Fibroblast of villous mesenchyme (primary cell): ENCODE measurements around the gene CDH23. TPM values are rescaled to one million over a fixed set of nuclear protein-coding genes. Genes with fewer than 3 reads are reported as not detected.

ENCODE experiments used
- DNase-seq: peaks from one replicate; pipeline ENCODE4 v3.0.0-alpha.2; 2010; ENCODE audit warnings: low read depth
- H3K4me3 ChIP-seq: 2 replicates; pipeline ENCODE4 v1.5.1; 2011; ENCODE audit warnings: low read depth, mild to moderate bottlenecking, low read length
- total RNA-seq: library from RNA; depleted of rRNA; stranded (reverse); fragments of >200 nt; gene quantifications from 2 replicates; pipeline ENCODE4 v1.2.3, GENCODE V29; 2012
- TF ChIP-seq, protein P1 (sequence below): IDR thresholded peaks from 2 replicates; pipeline ENCODE4 v1.5.1; 2012; ENCODE audit warnings: low read depth, mild to moderate bottlenecking, low read length; ENCODE audit not compliant: insufficient read depth

The CDH23 gene
- total RNA-seq, 1 donor: under 0.01 TPM

DNA sequence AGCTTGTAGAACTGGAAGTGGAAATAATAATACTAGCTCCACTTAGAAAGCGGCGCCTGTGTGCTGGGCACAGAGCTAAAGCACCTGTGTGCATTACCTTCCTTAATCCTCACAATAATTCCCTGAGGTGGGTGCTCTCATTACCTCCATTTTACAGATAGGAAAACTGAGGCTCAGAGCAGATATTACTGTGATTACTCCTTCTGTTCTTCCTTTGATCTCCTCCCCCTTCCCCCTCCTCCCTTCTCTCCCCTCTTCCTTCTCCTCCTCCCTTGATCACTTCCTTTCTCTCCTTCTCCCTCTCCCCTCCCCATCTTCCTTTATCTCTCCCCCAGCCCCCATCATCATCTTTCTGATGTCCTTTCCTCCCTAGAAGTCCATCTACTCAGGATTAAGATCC lies 267.9 kb downstream of the CDH23 start:
- TF ChIP-seq, protein P1, sequence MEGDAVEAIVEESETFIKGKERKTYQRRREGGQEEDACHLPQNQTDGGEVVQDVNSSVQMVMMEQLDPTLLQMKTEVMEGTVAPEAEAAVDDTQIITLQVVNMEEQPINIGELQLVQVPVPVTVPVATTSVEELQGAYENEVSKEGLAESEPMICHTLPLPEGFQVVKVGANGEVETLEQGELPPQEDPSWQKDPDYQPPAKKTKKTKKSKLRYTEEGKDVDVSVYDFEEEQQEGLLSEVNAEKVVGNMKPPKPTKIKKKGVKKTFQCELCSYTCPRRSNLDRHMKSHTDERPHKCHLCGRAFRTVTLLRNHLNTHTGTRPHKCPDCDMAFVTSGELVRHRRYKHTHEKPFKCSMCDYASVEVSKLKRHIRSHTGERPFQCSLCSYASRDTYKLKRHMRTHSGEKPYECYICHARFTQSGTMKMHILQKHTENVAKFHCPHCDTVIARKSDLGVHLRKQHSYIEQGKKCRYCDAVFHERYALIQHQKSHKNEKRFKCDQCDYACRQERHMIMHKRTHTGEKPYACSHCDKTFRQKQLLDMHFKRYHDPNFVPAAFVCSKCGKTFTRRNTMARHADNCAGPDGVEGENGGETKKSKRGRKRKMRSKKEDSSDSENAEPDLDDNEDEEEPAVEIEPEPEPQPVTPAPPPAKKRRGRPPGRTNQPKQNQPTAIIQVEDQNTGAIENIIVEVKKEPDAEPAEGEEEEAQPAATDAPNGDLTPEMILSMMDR: no peak
- H3K4me3 ChIP-seq: no peak overlapping the region
- DNase-seq: no peak

DNA sequence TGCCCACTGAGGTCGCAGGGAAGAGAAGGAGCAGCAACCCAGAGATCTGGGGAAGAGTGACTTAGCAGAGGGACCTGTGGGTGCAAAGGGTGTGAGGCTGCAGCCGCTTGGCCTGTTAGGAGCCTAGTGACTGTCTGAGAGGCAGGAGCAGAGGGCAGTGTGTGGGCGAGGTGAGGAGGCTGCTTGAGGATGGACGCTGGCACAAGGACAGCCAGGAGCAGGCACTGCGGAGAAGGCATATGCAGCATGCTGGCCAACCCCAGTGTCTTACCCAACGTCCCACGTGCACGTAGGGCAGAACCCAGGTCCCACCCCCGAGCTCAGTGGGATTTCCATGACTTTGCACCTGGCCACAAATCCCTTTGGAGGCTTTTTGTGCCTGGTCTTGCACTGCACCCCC lies 268.7 kb downstream of the CDH23 start:
- TF ChIP-seq, protein P1: no peak
- DNase-seq: no peak
- H3K4me3 ChIP-seq: no peak overlapping the region

DNA sequence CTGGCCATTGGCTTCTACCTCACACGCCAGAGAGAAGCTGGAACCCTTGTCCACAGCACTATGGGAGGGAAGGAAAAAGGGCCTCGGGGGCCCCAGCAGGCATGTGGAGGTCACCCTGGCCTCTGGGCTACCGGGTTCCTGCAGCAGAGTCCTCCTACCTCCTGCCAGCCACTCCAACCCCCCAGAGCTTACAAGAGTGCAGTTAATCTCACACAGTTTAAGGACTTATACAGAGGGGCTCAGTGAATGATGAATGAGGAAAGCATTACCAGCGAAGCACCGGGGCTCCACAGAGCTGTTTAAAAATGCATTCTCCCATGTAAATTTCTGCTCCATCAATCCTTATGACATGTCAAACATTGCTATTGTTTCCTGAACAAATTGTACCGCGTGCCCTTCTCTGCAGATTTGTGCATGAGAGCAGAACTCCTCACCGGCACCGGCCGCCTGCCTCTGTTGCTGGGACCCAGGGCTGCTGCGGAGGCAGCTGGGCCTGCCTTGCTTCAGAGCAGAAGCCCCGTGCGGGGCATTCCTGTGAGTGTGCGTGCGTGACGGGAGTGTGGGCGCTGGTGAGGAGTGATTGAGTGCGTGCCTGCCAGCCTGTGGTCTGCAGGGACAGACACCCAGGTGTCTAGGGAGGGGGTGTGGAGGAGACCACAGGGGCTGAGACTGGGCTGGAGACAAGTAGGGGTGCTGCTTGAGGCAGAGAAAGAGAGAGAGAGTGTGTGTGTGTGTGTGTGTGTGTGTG lies 270.1 kb downstream of the CDH23 start:
- DNase-seq: no peak
- TF ChIP-seq, protein P1: no peak
- H3K4me3 ChIP-seq: no peak overlapping the region

DNA sequence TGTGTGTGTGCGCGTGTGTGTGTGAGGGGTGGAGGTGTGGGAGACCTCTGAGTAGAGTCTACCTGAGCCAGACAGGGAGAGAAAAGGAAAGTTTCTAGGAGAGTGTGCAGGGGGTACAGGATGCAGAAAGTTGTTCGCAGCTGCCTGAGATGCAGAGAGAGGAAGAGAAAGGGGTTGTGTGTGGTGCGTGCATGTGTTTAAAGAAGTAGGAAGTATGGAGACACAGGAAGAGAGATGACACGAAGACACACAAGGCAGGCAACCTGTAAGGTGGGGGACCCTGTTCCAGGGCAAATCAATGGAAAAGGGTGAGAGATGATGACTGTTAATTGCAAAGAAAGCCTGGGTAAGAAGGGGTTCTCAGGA lies 270.6 kb downstream of the CDH23 start:
- no peak overlapping the region for H3K4me3 ChIP-seq
- no peak for DNase-seq
- TF ChIP-seq, protein P1: no peak

DNA sequence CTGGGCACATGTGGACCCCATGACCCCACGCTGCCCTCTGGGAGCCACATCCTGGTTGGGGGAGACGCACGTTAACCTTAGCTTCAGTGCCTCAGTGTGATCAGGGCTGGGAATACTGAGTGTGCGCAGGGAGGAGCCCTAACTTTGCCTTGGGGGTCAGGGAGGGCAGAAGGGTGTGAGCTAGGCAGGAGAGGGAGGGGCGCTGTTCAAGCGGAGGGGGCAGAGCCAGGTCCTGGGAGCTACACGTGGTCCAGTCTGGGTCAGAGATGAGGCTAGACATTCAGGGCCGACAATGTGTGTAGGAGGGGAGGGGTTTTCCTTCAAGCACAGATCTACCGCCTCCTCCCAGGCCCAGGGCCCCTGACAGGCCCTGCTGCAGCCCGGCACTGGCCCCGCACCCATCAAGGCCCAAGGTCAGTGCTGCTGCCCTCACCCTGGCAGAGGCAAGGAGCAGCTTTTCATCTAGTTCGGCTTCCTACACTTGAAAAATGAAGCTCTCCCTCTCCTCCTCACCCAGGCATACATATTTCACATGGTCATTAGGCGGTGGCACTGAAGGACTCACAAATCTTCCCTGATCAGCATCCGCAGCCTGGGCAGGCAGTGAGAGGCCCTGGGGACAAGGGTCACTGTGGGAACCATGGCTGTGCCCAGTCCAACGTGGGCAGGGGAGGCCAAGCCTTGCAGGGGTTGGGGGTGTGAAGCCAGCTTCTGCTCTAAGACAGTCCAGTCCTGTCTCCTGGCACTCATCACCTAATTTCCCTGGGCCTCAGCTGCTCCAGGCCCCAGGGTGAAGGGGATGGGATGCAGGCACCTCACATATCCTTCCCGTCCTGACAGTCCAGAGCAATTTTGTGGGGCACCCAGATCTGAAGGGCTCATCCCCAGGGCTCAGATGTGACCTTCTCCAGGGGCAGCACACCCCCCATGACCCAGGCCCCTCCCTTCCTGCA lies 275.6 kb downstream of the CDH23 start:
- TF ChIP-seq, protein P1: no peak

DNA sequence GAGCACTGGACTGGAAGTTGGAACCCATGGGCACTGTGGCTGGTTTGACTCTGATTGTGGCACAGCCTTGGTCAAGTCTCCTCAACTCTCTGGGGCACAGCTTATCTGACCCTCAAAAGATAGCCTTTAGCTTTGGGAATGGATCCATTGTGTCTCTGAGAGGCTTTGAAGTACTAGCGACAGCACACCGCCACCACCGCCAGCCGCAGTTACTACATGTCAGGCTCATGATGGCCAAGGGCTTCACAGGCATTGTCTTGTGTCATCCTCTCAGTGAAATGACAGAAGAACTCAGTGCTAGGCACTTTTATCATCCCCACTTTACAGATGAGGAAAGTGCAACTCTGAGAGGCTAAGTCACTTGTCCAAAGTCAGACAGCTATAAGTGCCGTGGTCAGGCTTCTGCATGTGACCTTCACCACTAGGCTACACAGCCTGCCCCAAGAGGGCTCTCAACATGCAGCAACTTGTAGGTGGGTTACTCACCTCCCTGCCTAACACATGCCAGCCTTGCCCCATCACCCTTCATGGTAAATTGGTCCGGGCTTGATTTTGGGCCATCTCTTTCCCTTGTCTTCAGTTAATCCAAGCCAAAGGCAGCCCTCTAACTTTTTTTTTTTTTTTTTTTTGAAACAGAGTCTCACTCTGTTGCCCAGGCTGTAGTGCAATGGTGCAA lies 278.7 kb downstream of the CDH23 start:
- TF ChIP-seq, protein P1: no peak
- DNase-seq: no peak
- H3K4me3 ChIP-seq: no peak overlapping the region

More for the DNA sequence above, 275.6 kb downstream of the CDH23 start:
- no peak for DNase-seq
- H3K4me3 ChIP-seq: no peak overlapping the region
